Trophoblast cell (in vitro differentiated cells and primary cell): ENCODE results near the gene ANO2.
"Not testable (repeated sequence)": the region's sequence is repeated elsewhere in the genome, so short reads cannot be mapped to it uniquely, and the experiment has no call there.

Experiments
- DNase-seq, 2 donors: peaks; one replicate each; pipeline ENCODE4 v3.0.0-alpha.2; 2016
- H2AFZ ChIP-seq: 2 replicates; pipeline ENCODE4 v1.6.1; 2013; ENCODE audit warnings: low read length, moderate library complexity, mild to moderate bottlenecking; ENCODE audit not compliant: insufficient read depth, poor library complexity
- H2AK5ac ChIP-seq: 2 replicates; pipeline ENCODE4 v1.6.1; 2013; ENCODE audit warnings: mild to moderate bottlenecking, low read length
- H2BK120ac ChIP-seq: 2 replicates; pipeline ENCODE4 v1.6.1; 2013; ENCODE audit warnings: low read length, mild to moderate bottlenecking, moderate library complexity; ENCODE audit not compliant: insufficient read depth, poor library complexity
- H2BK12ac ChIP-seq: 2 replicates; pipeline ENCODE4 v1.6.1; 2013; ENCODE audit warnings: mild to moderate bottlenecking, low read length, moderate library complexity
- H2BK5ac ChIP-seq: 2 replicates; pipeline ENCODE4 v1.6.1; 2013; ENCODE audit warnings: low read length, low read depth, moderate library complexity, mild to moderate bottlenecking; ENCODE audit not compliant: poor library complexity
- H3K14ac ChIP-seq: 2 replicates; pipeline ENCODE4 v1.6.1; 2013; ENCODE audit warnings: mild to moderate bottlenecking, low read length
- H3K18ac ChIP-seq: 2 replicates; pipeline ENCODE4 v1.6.1; 2013; ENCODE audit warnings: mild to moderate bottlenecking, low read length
- H3K23ac ChIP-seq: 2 replicates; pipeline ENCODE4 v1.6.1; 2013; ENCODE audit warnings: low read length
- H3K27ac ChIP-seq: 2 replicates; pipeline ENCODE4 v1.5.1; 2013; ENCODE audit warnings: low read depth, mild to moderate bottlenecking, inconsistent platforms, low read length, moderate library complexity
- H3K27me3 ChIP-seq: 2 replicates; pipeline ENCODE4 v1.6.1; 2013; ENCODE audit warnings: inconsistent platforms, mild to moderate bottlenecking, low read length, moderate library complexity; ENCODE audit not compliant: insufficient read depth
- H3K36me3 ChIP-seq, 2 experiments: 1 replicate in 1 of 2; 2 replicates in 1 of 2; pipeline ENCODE4 v1.6.1; 2013; ENCODE audit warnings: low read length in 2 of 2, mild to moderate bottlenecking in 2 of 2, moderate library complexity in 1 of 2; ENCODE audit not compliant: insufficient read depth in 2 of 2, control insufficient read depth in 1 of 2
- H3K4ac ChIP-seq: 2 replicates; pipeline ENCODE4 v1.6.1; 2013; ENCODE audit warnings: low read depth, mild to moderate bottlenecking, low read length, moderate library complexity
- H3K4me1 ChIP-seq, 2 experiments: 1 replicate in 1 of 2; 2 replicates in 1 of 2; pipeline ENCODE4 v1.6.1; 2013; ENCODE audit warnings: low read length in 2 of 2, mild to moderate bottlenecking in 2 of 2, moderate library complexity in 1 of 2; ENCODE audit not compliant: insufficient read depth in 2 of 2, control insufficient read depth in 1 of 2
- H3K4me2 ChIP-seq: 2 replicates; pipeline ENCODE4 v1.6.1; 2013; ENCODE audit warnings: inconsistent platforms, mild to moderate bottlenecking, low read length, moderate library complexity
- H3K4me3 ChIP-seq: 2 replicates; pipeline ENCODE4 v1.5.1; 2013; ENCODE audit warnings: mild to moderate bottlenecking, low read depth, low read length, inconsistent platforms
- H3K79me1 ChIP-seq: one replicate; pipeline ENCODE4 v1.6.1; 2013; ENCODE audit warnings: low read length
- H3K79me2 ChIP-seq: 2 replicates; pipeline ENCODE4 v1.6.1; 2013; ENCODE audit warnings: low read length, mild to moderate bottlenecking; ENCODE audit not compliant: control insufficient read depth, insufficient read depth, poor library complexity
- H3K9ac ChIP-seq: 2 replicates; pipeline ENCODE4 v1.6.1; 2013; ENCODE audit warnings: mild to moderate bottlenecking, low read length
- H3K9me3 ChIP-seq: 2 replicates; pipeline ENCODE4 v1.6.1; 2013; ENCODE audit warnings: low read depth, mild to moderate bottlenecking, control low read depth, inconsistent platforms, low read length; ENCODE audit not compliant: insufficient read depth
- H4K12ac ChIP-seq: 2 replicates; pipeline ENCODE4 v1.6.1; 2013; ENCODE audit warnings: low read depth, mild to moderate bottlenecking, low read length, moderate library complexity
- H4K8ac ChIP-seq: 2 replicates; pipeline ENCODE4 v1.6.1; 2013; ENCODE audit warnings: low read depth, mild to moderate bottlenecking, low read length, moderate library complexity
- H4K91ac ChIP-seq: one replicate; pipeline ENCODE4 v1.6.1; 2013; ENCODE audit warnings: low read depth, mild to moderate bottlenecking, low read length, moderate library complexity
- WGBS: extraction: QIAGEN DNeasy Blood & Tissue Kit; methylation state at CpG from one replicate; pipeline ENCODE4 v1.1.7; 2013; ENCODE audit warnings: missing lambda C conversion rate; ENCODE audit not compliant: insufficient read length, insufficient coverage; ENCODE audit errors: extremely low coverage; 5-methylcytosine and 5-hydroxymethylcytosine counted together

ANO2 gene

DNA sequence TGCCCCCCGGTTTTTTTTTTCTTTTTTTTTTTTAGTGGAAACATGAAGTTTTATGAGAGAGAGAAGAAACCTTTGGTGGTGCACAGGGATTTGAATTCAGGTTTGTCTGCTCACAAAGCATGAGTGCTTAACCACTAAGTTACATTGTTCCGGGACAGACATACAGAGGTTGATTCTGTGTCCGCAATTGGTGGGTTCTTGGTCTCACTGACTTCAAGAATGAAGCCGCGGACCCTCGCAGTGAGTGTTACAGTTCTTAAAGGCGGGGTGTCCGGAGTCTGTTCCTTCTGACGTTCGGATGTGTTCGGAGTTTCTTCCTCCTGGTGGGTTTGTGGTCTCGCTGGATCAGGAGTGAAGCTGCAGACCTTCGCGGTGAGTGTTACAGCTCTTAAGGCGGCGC is 57.2 kb downstream of the ANO2 start:
- not testable (repeated sequence) for H4K12ac ChIP-seq, H3K14ac ChIP-seq, H3K36me3 ChIP-seq, H3K79me1 ChIP-seq, H3K9me3 ChIP-seq, H4K8ac ChIP-seq, H4K91ac ChIP-seq, H3K4me1 ChIP-seq, H3K27me3 ChIP-seq, H2AFZ ChIP-seq, H3K23ac ChIP-seq, H3K4me3 ChIP-seq, H3K18ac ChIP-seq, H3K79me2 ChIP-seq, DNase-seq, H2BK5ac ChIP-seq, H2BK12ac ChIP-seq, H3K4ac ChIP-seq, H2AK5ac ChIP-seq, H3K27ac ChIP-seq, H2BK120ac ChIP-seq, H3K9ac ChIP-seq, H3K4me2 ChIP-seq
- WGBS, result no CpG with 5 or more reads among the region's 16 CpGs

DNA sequence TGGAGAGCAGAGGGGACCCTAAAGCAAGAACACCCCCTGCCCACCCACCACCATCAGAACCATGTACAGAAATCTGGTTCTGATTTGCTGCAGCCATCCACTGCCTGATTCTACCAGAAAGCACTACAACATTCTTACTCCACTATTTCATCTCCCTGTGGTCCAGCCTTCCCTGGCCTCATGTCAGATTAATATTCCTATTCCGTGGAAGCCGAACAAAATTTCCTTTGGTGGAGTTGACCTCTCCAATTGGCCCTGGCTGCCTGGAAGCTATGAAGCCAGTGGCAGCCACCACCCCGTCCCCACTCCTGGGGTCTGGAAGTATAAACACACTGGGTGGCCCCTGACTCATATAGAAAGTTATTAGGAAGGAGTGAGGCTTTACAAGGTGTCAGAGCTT is 60.2 kb downstream of the ANO2 start:
- H3K18ac ChIP-seq, result no peak overlapping the region
- no peak overlapping the region for H4K8ac ChIP-seq
- H3K27ac ChIP-seq, result no peak overlapping the region
- H3K9me3 ChIP-seq, result peaks cover 2% of the 10 kb centered on the region
- H3K4me1 ChIP-seq, result no peaks in the 10 kb centered on the region
- H4K91ac ChIP-seq, result no peak overlapping the region
- no peak overlapping the region for H3K23ac ChIP-seq
- no peak overlapping the region for H2BK5ac ChIP-seq
- H3K79me2 ChIP-seq, result no peaks in the 10 kb centered on the region
- H3K14ac ChIP-seq, result no peak overlapping the region
- H2AK5ac ChIP-seq, result no peak overlapping the region
- DNase-seq, result no peak
- peaks cover 0 to 3% of the 10 kb centered on the region in 2 experiments for H3K36me3 ChIP-seq
- H2AFZ ChIP-seq, result no peak overlapping the region
- H2BK12ac ChIP-seq, result no peak overlapping the region
- no peaks in the 10 kb centered on the region for H3K79me1 ChIP-seq
- no peak overlapping the region for H2BK120ac ChIP-seq
- H3K4ac ChIP-seq, result no peak overlapping the region
- H3K4me2 ChIP-seq, result no peak overlapping the region
- H4K12ac ChIP-seq, result no peak overlapping the region
- WGBS, result no CpG with 5 or more reads among the region's 3 CpGs
- no peak overlapping the region for H3K4me3 ChIP-seq
- no peaks in the 10 kb centered on the region for H3K27me3 ChIP-seq
- no peak overlapping the region for H3K9ac ChIP-seq

DNA sequence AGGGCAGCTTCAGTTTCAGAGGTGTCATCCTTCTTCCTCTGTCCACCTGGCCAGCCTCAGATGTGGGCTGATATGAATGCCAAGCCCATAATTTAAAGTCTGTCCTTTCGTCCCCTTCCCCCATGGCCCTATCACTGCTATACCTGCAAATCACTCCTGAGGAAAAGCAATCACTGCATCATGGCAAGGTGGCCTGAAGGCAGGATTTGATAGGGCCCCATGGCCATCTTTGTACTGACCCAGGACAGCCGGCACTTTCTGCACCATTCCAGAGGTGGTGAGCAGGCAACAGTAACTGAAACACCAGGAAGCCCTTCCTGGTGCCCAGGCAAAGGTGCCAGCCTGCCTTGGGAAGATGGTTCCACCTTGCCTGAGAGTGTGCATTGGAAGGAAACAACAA is 60.8 kb downstream of the ANO2 start:
- H3K36me3 ChIP-seq, result no peaks in the 10 kb centered on the region
- H3K9me3 ChIP-seq, result peaks cover 2% of the 10 kb centered on the region
- H2AFZ ChIP-seq, result no peak overlapping the region
- H3K9ac ChIP-seq, result no peak overlapping the region
- no peak overlapping the region for H4K12ac ChIP-seq
- H3K79me1 ChIP-seq, result no peaks in the 10 kb centered on the region
- no peak overlapping the region for H3K4ac ChIP-seq
- H3K23ac ChIP-seq, result no peak overlapping the region
- no peak overlapping the region for H2AK5ac ChIP-seq
- WGBS, result no CpG with 5 or more reads among the region's 2 CpGs
- DNase-seq, result no peak
- H3K79me2 ChIP-seq, result no peaks in the 10 kb centered on the region
- H3K4me2 ChIP-seq, result no peak overlapping the region
- H3K4me3 ChIP-seq, result no peak overlapping the region
- H4K8ac ChIP-seq, result no peak overlapping the region
- H2BK12ac ChIP-seq, result no peak overlapping the region
- no peaks in the 10 kb centered on the region for H3K27me3 ChIP-seq
- H2BK120ac ChIP-seq, result no peak overlapping the region
- no peak overlapping the region for H2BK5ac ChIP-seq
- no peak overlapping the region for H4K91ac ChIP-seq
- H3K4me1 ChIP-seq, result no peaks in the 10 kb centered on the region
- no peak overlapping the region for H3K18ac ChIP-seq
- no peak overlapping the region for H3K14ac ChIP-seq
- no peak overlapping the region for H3K27ac ChIP-seq

DNA sequence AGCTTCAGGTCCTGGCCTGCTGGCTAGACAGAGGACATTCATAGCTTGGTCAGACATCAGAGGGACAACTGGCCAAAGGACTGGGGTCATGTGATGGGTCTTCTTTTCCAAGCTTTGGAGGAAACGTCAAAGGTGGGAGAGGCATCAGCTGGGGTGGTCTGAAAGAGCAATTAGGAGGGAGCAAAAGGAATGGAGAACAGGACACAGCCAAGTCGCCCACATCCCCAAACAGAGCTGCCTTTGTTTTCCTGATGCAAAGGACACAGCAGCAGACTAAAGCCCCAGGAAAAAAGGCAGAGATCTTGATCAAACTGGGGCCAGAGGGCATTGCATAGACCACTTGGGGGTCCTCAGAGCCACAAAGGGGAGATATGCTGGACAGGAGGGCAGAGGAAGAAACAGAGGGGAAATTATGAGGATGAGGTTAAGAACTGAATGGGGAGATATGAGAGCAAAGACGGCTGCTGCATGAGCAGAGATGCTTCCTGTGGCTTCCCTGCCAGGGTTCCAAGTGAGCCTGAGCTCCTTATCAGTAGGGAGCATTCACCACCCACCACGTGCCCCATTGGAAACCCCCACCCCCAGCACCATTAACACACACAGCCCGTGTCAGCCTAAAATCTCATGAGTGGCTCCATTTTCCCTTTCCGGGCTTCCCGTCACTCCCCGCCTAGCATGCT is 62.4 kb downstream of the ANO2 start:
- H3K4me2 ChIP-seq, result no peak overlapping the region
- no peak overlapping the region for H4K12ac ChIP-seq
- no peak overlapping the region for H3K4ac ChIP-seq
- no peak overlapping the region for H3K27ac ChIP-seq
- no peak overlapping the region for H2BK5ac ChIP-seq
- no peak for DNase-seq
- H3K9me3 ChIP-seq, result no peaks in the 10 kb centered on the region
- H4K91ac ChIP-seq, result no peak overlapping the region
- H2BK12ac ChIP-seq, result no peak overlapping the region
- H3K18ac ChIP-seq, result no peak overlapping the region
- H3K4me3 ChIP-seq, result no peak overlapping the region
- no peaks in the 10 kb centered on the region for H3K36me3 ChIP-seq
- H3K14ac ChIP-seq, result no peak overlapping the region
- no peaks in the 10 kb centered on the region for H3K27me3 ChIP-seq
- H4K8ac ChIP-seq, result no peak overlapping the region
- H3K9ac ChIP-seq, result no peak overlapping the region
- H3K23ac ChIP-seq, result no peak overlapping the region
- H3K79me1 ChIP-seq, result no peaks in the 10 kb centered on the region
- WGBS, result no CpG with 5 or more reads among the region's 8 CpGs
- H2BK120ac ChIP-seq, result no peak overlapping the region
- H3K79me2 ChIP-seq, result no peaks in the 10 kb centered on the region
- no peak overlapping the region for H2AK5ac ChIP-seq
- H2AFZ ChIP-seq, result no peak overlapping the region
- H3K4me1 ChIP-seq, result no peaks in the 10 kb centered on the region
